ENCODE data around the gene ZNF71.

DNA sequence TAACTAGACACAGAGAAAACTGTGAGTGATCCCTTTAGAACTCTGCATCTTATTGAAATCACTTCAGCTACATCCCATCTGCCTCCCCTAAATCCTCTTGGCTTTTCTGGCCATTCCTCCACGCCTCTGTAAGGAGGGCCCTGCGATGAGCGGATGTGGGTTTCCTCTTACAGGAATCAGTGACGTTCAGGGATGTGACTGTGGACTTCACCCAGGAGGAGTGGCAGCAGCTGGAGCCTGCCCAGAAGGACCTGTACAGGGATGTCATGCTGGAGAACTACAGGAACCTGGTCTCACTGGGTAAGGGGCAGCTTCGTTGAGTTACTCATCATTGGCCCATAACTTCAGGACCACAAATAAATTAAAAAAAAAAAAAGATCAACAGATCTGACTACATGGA lies 18.5 kb downstream of the ZNF71 start:
- TF ChIP-seq, protein P1, sequence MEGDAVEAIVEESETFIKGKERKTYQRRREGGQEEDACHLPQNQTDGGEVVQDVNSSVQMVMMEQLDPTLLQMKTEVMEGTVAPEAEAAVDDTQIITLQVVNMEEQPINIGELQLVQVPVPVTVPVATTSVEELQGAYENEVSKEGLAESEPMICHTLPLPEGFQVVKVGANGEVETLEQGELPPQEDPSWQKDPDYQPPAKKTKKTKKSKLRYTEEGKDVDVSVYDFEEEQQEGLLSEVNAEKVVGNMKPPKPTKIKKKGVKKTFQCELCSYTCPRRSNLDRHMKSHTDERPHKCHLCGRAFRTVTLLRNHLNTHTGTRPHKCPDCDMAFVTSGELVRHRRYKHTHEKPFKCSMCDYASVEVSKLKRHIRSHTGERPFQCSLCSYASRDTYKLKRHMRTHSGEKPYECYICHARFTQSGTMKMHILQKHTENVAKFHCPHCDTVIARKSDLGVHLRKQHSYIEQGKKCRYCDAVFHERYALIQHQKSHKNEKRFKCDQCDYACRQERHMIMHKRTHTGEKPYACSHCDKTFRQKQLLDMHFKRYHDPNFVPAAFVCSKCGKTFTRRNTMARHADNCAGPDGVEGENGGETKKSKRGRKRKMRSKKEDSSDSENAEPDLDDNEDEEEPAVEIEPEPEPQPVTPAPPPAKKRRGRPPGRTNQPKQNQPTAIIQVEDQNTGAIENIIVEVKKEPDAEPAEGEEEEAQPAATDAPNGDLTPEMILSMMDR (IDR thresholded peaks at IDR 0.05; ENCODE audit: low read depth, low read length) = no peak
- TF ChIP-seq EZH2phosphoT487 (IDR thresholded peaks at IDR 0.05; ENCODE audit: low read depth) = no peak
